ENCODE data around the gene RALGAPA2. TPM values are rescaled to one million over a fixed set of nuclear protein-coding genes. Genes with fewer than 3 reads are reported as not detected.

RALGAPA2 gene
- total RNA-seq, 1 experiment from 2014 or later, result 10.8 TPM

- CTCF ChIA-PET, result interaction anchor here (0.6 to 1.0 kb wide), 2 partner anchors 113 to 903 kb away, joined by 3 to 4 read pairs; no protein-coding TSS in a partner anchor
- intact Hi-C loops (cut with micrococcal nuclease), result no loop called here
- POLR2A ChIA-PET, result no interaction called here
These were observed 405 bp downstream of the RALGAPA2 start for GRCh38 chr20:20712004-20712473.

More at GRCh38 chr20:20712004-20712473, 405 bp downstream of the RALGAPA2 start:
- no TSS peak for BruUV-seq (replicated peaks)
- Histone ChIP-seq H3K9ac (ENCODE audit: low read length) (peak overlapping the region; percentile 63), H3K36me3 (ENCODE audit: control insufficient read depth in 1 of 2, insufficient read depth in 2 of 2, low read length in 2 of 2) (no peaks in the 10 kb centered on the region), H3K27me3 (ENCODE audit: insufficient read depth, low read length) (no peaks in the 10 kb centered on the region), H2AFZ (ENCODE audit: low read depth, low read length, poor library complexity, severe bottlenecking) (no peak overlapping the region), H3K4me2 (ENCODE audit: low read length) (peak overlapping the region; percentile 86), H3K9me2 (ENCODE audit: insufficient read depth) (no peaks in the 10 kb centered on the region), H3K4me1 (ENCODE audit: control insufficient read depth in 1 of 2, insufficient read depth in 2 of 2, low read length in 2 of 2) (peaks cover 5 to 16% of the 10 kb centered on the region in 2 experiments; a peak in 3 of 4 replicates), H3K27ac (ENCODE audit: low read depth, low read length) (peak overlapping the region; percentile 79; the same call in 1 of the 2 replicates), H4K20me1 (ENCODE audit: insufficient read depth) (no peaks in the 10 kb centered on the region), H3K9me3 (ENCODE audit: control insufficient read depth in 1 of 2, insufficient read depth in 1 of 2, low read depth in 1 of 2, low read length in 2 of 2) (no peaks in the 10 kb centered on the region), H3K4me3 (replicated peaks in 1 of 2; ENCODE audit: low read depth in 1 of 2, low read length in 2 of 2) (peak overlapping the region; percentile 61 to 76), H3K79me2 (ENCODE audit: insufficient read depth, low read length) (no peaks in the 10 kb centered on the region)
- ATAC-seq (peak; percentile 42), DNase-seq (ENCODE audit: low read depth, low spot score) (no peak)
- RAD21 ChIA-PET (ENCODE audit: low non-redundant PET in 1 of 2, low total read pairs in 2 of 2, uncharacterized antibody in 2 of 2, unreplicated experiment in 2 of 2), result no interaction called here
- TF ChIP-seq ZBTB33 (IDR thresholded peaks at IDR 0.05; ENCODE audit: extremely low read depth, insufficient replicate concordance, low read length), result no peak
- TF ChIP-seq CTCF (IDR thresholded peaks at IDR 0.05 in 2 of 3, conservative IDR thresholded peaks at IDR 0.05 in 1 of 3; ENCODE audit: borderline replicate concordance in 1 of 3, insufficient read depth in 1 of 3, low read depth in 2 of 3, low read length in 2 of 3), result no peak
- TF ChIP-seq CBX3 (IDR thresholded peaks at IDR 0.05; ENCODE audit: low read depth), result no peak
- no peak for TF ChIP-seq CEBPB (IDR thresholded peaks at IDR 0.05; ENCODE audit: low read depth)
- TF ChIP-seq FOSL1 (IDR thresholded peaks at IDR 0.05; ENCODE audit: low read depth), result no peak
- TF ChIP-seq POLR2AphosphoS5 (IDR thresholded peaks at IDR 0.05; ENCODE audit: low read depth, low read length), result no peak
- no peak for TF ChIP-seq REST (IDR thresholded peaks at IDR 0.05; ENCODE audit: low read depth)
- TF ChIP-seq, protein P1, sequence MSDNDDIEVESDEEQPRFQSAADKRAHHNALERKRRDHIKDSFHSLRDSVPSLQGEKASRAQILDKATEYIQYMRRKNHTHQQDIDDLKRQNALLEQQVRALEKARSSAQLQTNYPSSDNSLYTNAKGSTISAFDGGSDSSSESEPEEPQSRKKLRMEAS (IDR thresholded peaks at IDR 0.05), result no peak
- TF ChIP-seq ELF1 (IDR thresholded peaks at IDR 0.05; ENCODE audit: borderline replicate concordance, low read depth), result no peak
- TF ChIP-seq SIN3A (IDR thresholded peaks at IDR 0.05; ENCODE audit: low read depth), result no peak
- TF ChIP-seq ZNF274 (IDR thresholded peaks at IDR 0.05; ENCODE audit: low read depth, low read length), result no peak
- TF ChIP-seq TCF7L2 (IDR thresholded peaks at IDR 0.05; ENCODE audit: borderline replicate concordance, extremely low read depth, insufficient read depth, insufficient read length), result no peak
- no peak for TF ChIP-seq RAD21 (IDR thresholded peaks at IDR 0.05; ENCODE audit: low read depth)
- TF ChIP-seq POLR2A (IDR thresholded peaks at IDR 0.05; ENCODE audit: borderline replicate concordance, extremely low read depth, insufficient read depth, insufficient read length), result no peak
- no peak for TF ChIP-seq SP1 (IDR thresholded peaks at IDR 0.05; ENCODE audit: low read depth)
- TF ChIP-seq, protein P2, sequence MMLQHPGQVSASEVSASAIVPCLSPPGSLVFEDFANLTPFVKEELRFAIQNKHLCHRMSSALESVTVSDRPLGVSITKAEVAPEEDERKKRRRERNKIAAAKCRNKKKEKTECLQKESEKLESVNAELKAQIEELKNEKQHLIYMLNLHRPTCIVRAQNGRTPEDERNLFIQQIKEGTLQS (IDR thresholded peaks at IDR 0.05), result no peak
- TF ChIP-seq SRF (IDR thresholded peaks at IDR 0.05; ENCODE audit: low read depth), result no peak

Measured in HCT116 (cell line).